ENCODE data around the gene PI4K2A. TPM values are rescaled to one million over a fixed set of nuclear protein-coding genes. Genes with fewer than 3 reads are reported as not detected.

PI4K2A gene
- polyA plus RNA-seq, 1 donor (not counting 4 experiments of a cell fraction or from before 2014, with no cell fraction given): 51.3 TPM

DNA sequence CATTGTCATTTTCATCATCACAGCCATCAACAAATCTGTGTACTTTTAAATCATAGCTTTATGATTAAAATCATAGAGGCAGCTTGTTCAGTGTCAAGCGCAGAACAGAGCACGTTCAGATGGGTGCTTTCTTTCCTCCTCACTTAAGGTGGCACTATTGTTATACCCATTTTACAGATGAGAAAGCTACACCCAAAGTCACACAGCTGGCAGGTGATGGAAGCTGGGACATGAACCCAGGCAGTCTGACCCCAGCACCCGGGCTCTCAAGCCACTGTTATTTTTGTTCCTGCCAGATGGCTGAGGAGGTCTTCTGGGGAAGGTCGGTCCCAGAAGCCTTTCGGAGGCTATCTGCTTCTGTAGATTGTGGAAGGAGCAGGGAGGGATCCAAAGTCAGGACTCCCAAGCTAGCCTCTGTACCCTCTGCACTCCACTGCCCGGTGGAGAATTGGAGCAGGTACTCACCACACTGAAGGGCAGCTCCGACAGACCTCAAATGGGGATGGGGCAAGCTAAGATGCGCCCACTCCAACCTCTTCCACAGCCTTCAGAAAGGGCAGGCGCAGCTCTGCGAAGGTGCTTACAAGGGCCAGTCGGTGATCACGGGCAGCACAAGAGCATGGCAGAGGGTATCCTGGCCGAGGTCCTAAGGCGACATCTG lies 46.0 kb downstream of the PI4K2A start:
- FAIRE-seq: no peak
- peaks cover 50% of the 10 kb centered on the region for H3K79me2 ChIP-seq (ENCODE audit: control insufficient read depth, insufficient read depth, low read length)
- peak overlapping the region; percentile 97 for H3K9ac ChIP-seq (ENCODE audit: control insufficient read depth, extremely low read depth, insufficient read depth, low read length)
- H3K9me1 ChIP-seq (ENCODE audit: control insufficient read depth, extremely low read depth, insufficient read depth, low read length): no peaks in the 10 kb centered on the region
- DNase-seq (ENCODE audit: low read depth, low spot score): no peak
- H3K4me3 ChIP-seq (ENCODE audit: control insufficient read depth in 2 of 3, extremely low read depth in 1 of 3, insufficient read depth in 2 of 3, low read depth in 1 of 3, low read length in 3 of 3): peak overlapping the region; percentile 85 to 93 (median 86)
- H3K4me2 ChIP-seq (ENCODE audit: control insufficient read depth, extremely low read depth, insufficient read depth, low read depth, low read length): peak overlapping the region; percentile 98
- peaks cover 3 to 18% of the 10 kb centered on the region in 2 experiments for H3K36me3 ChIP-seq (ENCODE audit: control insufficient read depth in 2 of 2, extremely low read depth in 1 of 2, insufficient read depth in 2 of 2, low read length in 2 of 2)
- TF ChIP-seq, protein P1, sequence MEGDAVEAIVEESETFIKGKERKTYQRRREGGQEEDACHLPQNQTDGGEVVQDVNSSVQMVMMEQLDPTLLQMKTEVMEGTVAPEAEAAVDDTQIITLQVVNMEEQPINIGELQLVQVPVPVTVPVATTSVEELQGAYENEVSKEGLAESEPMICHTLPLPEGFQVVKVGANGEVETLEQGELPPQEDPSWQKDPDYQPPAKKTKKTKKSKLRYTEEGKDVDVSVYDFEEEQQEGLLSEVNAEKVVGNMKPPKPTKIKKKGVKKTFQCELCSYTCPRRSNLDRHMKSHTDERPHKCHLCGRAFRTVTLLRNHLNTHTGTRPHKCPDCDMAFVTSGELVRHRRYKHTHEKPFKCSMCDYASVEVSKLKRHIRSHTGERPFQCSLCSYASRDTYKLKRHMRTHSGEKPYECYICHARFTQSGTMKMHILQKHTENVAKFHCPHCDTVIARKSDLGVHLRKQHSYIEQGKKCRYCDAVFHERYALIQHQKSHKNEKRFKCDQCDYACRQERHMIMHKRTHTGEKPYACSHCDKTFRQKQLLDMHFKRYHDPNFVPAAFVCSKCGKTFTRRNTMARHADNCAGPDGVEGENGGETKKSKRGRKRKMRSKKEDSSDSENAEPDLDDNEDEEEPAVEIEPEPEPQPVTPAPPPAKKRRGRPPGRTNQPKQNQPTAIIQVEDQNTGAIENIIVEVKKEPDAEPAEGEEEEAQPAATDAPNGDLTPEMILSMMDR (optimal IDR thresholded peaks at IDR 0.05 in 1 of 3, IDR thresholded peaks at IDR 0.05 in 1 of 3, conservative IDR thresholded peaks at IDR 0.05 in 1 of 3; ENCODE audit: extremely low read depth in 1 of 3, insufficient read depth in 2 of 3, low read length in 3 of 3): peak in 2 of 3 experiments; percentile 7 to 46
- TF ChIP-seq EZH2 (IDR thresholded peaks at IDR 0.05; ENCODE audit: low read length): no peak
- peak overlapping the region; percentile 92 for H3K27ac ChIP-seq (ENCODE audit: control insufficient read depth, insufficient read depth, low read length)
- H4K20me1 ChIP-seq (ENCODE audit: control insufficient read depth, extremely low read depth, insufficient read depth, low read length): peaks cover 2% of the 10 kb centered on the region
- dilution Hi-C loops (cut with MboI; ENCODE audit: extremely low pct_ligation_motif_present, low sequenced_read_pairs): loop anchor here (5.0 kb wide), 1 partner anchor 41 kb away; no protein-coding TSS in a partner anchor
- H3K9me3 ChIP-seq (ENCODE audit: control insufficient read depth, low read depth, low read length): no peaks in the 10 kb centered on the region
- peaks cover 53% of the 10 kb centered on the region for H3K4me1 ChIP-seq (ENCODE audit: control insufficient read depth, extremely low read depth, insufficient read depth, low read length)
- no peaks in the 10 kb centered on the region for H3K27me3 ChIP-seq (ENCODE audit: control insufficient read depth, extremely low read depth, insufficient read depth, low read length)
- H2AFZ ChIP-seq (ENCODE audit: control insufficient read depth, low read length): peak overlapping the region; percentile 20

DNA sequence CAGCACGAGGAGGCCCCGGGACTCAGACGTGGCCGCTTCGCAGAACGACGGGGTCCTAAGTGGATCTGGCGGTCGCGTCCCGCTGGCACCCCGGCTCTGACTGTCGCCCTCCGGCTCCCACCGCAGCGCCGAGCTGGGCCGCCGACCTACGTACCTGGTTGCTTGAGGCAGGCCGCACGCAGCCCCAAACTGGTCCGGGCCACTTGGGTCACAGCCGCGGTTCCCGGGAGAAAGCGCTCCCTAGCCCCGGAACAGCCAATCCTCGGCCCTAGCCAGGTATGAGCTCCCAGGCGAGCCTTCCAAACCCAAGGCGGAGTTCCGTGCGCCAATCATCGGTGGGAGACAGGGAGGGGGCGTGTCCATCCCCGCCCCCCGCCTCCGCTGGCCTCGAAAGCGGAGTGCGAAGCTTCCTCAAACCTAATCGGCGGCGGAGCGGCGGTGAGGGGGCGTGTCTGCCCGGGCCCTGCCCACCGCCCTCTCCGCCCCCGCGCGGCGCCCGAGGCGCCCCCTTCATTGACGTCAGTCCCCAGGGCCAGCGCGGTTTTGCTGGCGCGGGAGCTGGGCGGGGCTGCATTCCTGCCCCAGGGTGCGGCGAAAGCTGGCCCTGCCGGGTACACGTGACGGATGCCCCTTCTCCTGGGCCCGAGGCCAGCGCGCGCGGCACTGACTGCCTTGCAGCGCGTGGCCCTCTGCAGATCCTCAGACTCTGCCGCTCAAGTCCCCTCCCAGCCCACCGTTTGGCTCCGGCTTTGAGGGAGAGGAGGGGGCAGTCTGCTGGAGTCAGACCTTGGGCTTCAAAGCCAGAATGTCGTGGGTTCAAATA lies 46.7 kb downstream of the PI4K2A start, which contains the start of gene AVPI1:
Gene AVPI1 (minus strand): TSS at position 280 of the 823 bp plus-strand sequence. CDS start 7,336 bp downstream, outside the sequence.
- peak within 1 kb of the TSS; percentile 92 for H3K27ac ChIP-seq (ENCODE audit: control insufficient read depth, insufficient read depth, low read length)
- TF ChIP-seq, protein P1 (optimal IDR thresholded peaks at IDR 0.05 in 1 of 3, IDR thresholded peaks at IDR 0.05 in 1 of 3, conservative IDR thresholded peaks at IDR 0.05 in 1 of 3; ENCODE audit: extremely low read depth in 1 of 3, insufficient read depth in 2 of 3, low read length in 3 of 3): no peak
- no peak for TF ChIP-seq EZH2 (IDR thresholded peaks at IDR 0.05; ENCODE audit: low read length)
- dilution Hi-C loops (cut with MboI; ENCODE audit: extremely low pct_ligation_motif_present, low sequenced_read_pairs): loop anchor here (5.0 kb wide), 1 partner anchor 40 kb away; no protein-coding TSS in a partner anchor
- peaks cover 53% of the 10 kb centered on the region for H3K4me1 ChIP-seq (ENCODE audit: control insufficient read depth, extremely low read depth, insufficient read depth, low read length)
- peak within 1 kb of the TSS; percentile 97 for H3K9ac ChIP-seq (ENCODE audit: control insufficient read depth, extremely low read depth, insufficient read depth, low read length)
- no peaks in the 10 kb centered on the region for H3K9me3 ChIP-seq (ENCODE audit: control insufficient read depth, low read depth, low read length)
- H3K36me3 ChIP-seq (ENCODE audit: control insufficient read depth in 2 of 2, extremely low read depth in 1 of 2, insufficient read depth in 2 of 2, low read length in 2 of 2): peaks cover 0 to 18% of the 10 kb centered on the region in 2 experiments
- H3K27me3 ChIP-seq (ENCODE audit: control insufficient read depth, extremely low read depth, insufficient read depth, low read length): no peaks in the 10 kb centered on the region
- H4K20me1 ChIP-seq (ENCODE audit: control insufficient read depth, extremely low read depth, insufficient read depth, low read length): peaks cover 2% of the 10 kb centered on the region
- H3K9me1 ChIP-seq (ENCODE audit: control insufficient read depth, extremely low read depth, insufficient read depth, low read length): no peaks in the 10 kb centered on the region
- peaks cover 46% of the 10 kb centered on the region for H3K79me2 ChIP-seq (ENCODE audit: control insufficient read depth, insufficient read depth, low read length)
- H3K4me2 ChIP-seq (ENCODE audit: control insufficient read depth, extremely low read depth, insufficient read depth, low read depth, low read length): peak within 1 kb of the TSS; percentile 98
- DNase-seq (ENCODE audit: low read depth, low spot score) (peak; percentile 91), FAIRE-seq (peak; percentile 48)
- peak within 1 kb of the TSS; percentile 20 for H2AFZ ChIP-seq (ENCODE audit: control insufficient read depth, low read length)
- peak within 1 kb of the TSS; percentile 85 to 93 (median 86) for H3K4me3 ChIP-seq (ENCODE audit: control insufficient read depth in 2 of 3, extremely low read depth in 1 of 3, insufficient read depth in 2 of 3, low read depth in 1 of 3, low read length in 3 of 3)

Data from keratinocyte (primary cell).